ENCODE measurements around the gene RBM43. TPM values are rescaled to one million over a fixed set of nuclear protein-coding genes. Genes with fewer than 3 reads are reported as not detected.

Gene RBM43
- total and polyA plus RNA-seq, 4 donors, result 3.7 to 11.7 (median 7.4) TPM

GRCh38 chr2:151278487-151278886 lies 16.8 kb upstream of the RBM43 start:
- Histone ChIP-seq H3K9me3 (ENCODE audit: control insufficient read depth, low read length) (no peaks in the 10 kb centered on the region), H3K27me3 (ENCODE audit: control insufficient read depth in 1 of 2, insufficient read depth in 2 of 2, low read length in 1 of 2) (no peaks in the 10 kb centered on the region), H3K4me1 (ENCODE audit: control insufficient read depth in 1 of 2, insufficient read depth in 2 of 2, low read length in 2 of 2) (no peaks in the 10 kb centered on the region), H3K27ac (ENCODE audit: low read depth in 1 of 2, low read length in 2 of 2) (no peak overlapping the region), H3K4me3 (ENCODE audit: low read length in 2 of 2) (no peak overlapping the region), H3K36me3 (ENCODE audit: control insufficient read depth in 1 of 2, insufficient read depth in 2 of 2, low read length in 1 of 2) (no peaks in the 10 kb centered on the region)
- ATAC-seq (ENCODE audit: low FRiP score) (no peak), DNase-seq (no peak)
- intact Hi-C loops (cut with DNase I), result no loop called here
- 95 to 97% methylated on average over 2 of the region's 2 CpGs for WGBS, 2 donors

DNA sequence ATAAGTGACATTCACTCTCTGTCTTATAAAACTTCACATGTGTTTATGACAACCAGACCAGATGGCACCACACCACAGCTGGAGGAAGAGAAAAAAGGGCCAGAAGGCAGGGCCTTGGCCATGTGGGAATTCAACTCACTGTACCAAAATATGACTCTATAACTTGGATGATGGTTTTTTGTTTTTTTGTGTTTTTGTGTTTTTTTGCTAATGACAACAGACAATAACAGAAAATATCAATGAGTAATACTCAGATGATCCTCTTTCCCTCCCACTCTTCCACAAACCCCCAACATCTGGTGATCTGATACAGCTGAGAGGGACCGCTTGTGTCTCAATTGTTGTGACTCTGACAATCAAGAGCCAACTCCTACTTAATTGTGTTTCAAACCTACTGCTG lies 15.4 kb upstream of the RBM43 start:
- intact Hi-C loops (cut with DNase I), result no loop called here
- Histone ChIP-seq H3K27me3 (ENCODE audit: control insufficient read depth in 1 of 2, insufficient read depth in 2 of 2, low read length in 1 of 2) (no peaks in the 10 kb centered on the region), H3K27ac (ENCODE audit: low read depth in 1 of 2, low read length in 2 of 2) (no peak overlapping the region), H3K4me1 (ENCODE audit: control insufficient read depth in 1 of 2, insufficient read depth in 2 of 2, low read length in 2 of 2) (no peaks in the 10 kb centered on the region), H3K36me3 (ENCODE audit: control insufficient read depth in 1 of 2, insufficient read depth in 2 of 2, low read length in 1 of 2) (no peaks in the 10 kb centered on the region), H3K4me3 (ENCODE audit: low read length in 2 of 2) (no peak overlapping the region), H3K9me3 (ENCODE audit: control insufficient read depth, low read length) (no peaks in the 10 kb centered on the region)
- ATAC-seq (ENCODE audit: low FRiP score), result no peak
- no peak for DNase-seq
- WGBS, 2 donors, result 97% methylated on average over 1 of the region's 1 CpG

DNA sequence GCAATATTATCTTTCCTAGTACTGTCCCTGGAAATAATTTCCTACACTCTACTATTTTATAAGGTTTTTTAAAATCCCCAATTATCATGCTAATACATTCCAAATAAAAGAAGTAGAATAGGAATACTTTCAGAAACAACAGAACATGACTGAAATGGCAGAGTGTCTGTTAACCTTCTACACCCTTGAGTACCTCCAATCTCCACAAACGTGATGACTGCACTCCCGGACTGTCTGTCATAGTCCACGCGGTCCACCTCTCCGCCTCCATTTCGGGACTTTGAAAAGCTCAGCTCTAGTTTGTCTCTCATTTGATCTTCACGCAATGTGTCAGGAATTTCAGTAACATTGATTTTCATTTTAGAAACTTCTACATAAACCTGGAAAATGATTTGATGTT lies 13.6 kb upstream of the RBM43 start:
- H3K4me3 ChIP-seq (ENCODE audit: low read length in 2 of 2), result no peak overlapping the region
- intact Hi-C loops (cut with DNase I), result no loop called here
- WGBS, 2 donors, result 92% methylated on average over 7 of the region's 7 CpGs
- DNase-seq (no peak), ATAC-seq (ENCODE audit: low FRiP score) (no peak)
- H3K4me1 ChIP-seq (ENCODE audit: control insufficient read depth in 1 of 2, insufficient read depth in 2 of 2, low read length in 2 of 2), result no peaks in the 10 kb centered on the region
- no peaks in the 10 kb centered on the region for H3K27me3 ChIP-seq (ENCODE audit: control insufficient read depth in 1 of 2, insufficient read depth in 2 of 2, low read length in 1 of 2)
- H3K36me3 ChIP-seq (ENCODE audit: control insufficient read depth in 1 of 2, insufficient read depth in 2 of 2, low read length in 1 of 2), result no peaks in the 10 kb centered on the region
- H3K9me3 ChIP-seq (ENCODE audit: control insufficient read depth, low read length), result no peaks in the 10 kb centered on the region
- no peak overlapping the region for H3K27ac ChIP-seq (ENCODE audit: low read depth in 1 of 2, low read length in 2 of 2)

- no peaks in the 10 kb centered on the region for H3K9me3 ChIP-seq (ENCODE audit: control insufficient read depth, low read length)
- H3K27me3 ChIP-seq (ENCODE audit: control insufficient read depth in 1 of 2, insufficient read depth in 2 of 2, low read length in 1 of 2), result no peaks in the 10 kb centered on the region
- ATAC-seq (ENCODE audit: low FRiP score), result no peak
- no peaks in the 10 kb centered on the region for H3K36me3 ChIP-seq (ENCODE audit: control insufficient read depth in 1 of 2, insufficient read depth in 2 of 2, low read length in 1 of 2)
- H3K4me3 ChIP-seq (ENCODE audit: low read length in 2 of 2), result no peak overlapping the region
- intact Hi-C loops (cut with DNase I), result no loop called here
- no peak overlapping the region for H3K27ac ChIP-seq (ENCODE audit: low read depth in 1 of 2, low read length in 2 of 2)
- H3K4me1 ChIP-seq (ENCODE audit: control insufficient read depth in 1 of 2, insufficient read depth in 2 of 2, low read length in 2 of 2), result no peaks in the 10 kb centered on the region
- no peak for DNase-seq
Measured at GRCh38 chr2:151271824-151272223, 10.2 kb upstream of the RBM43 start.

GRCh38 chr2:151269798-151270568 lies 8.3 kb upstream of the RBM43 start:
- H3K36me3 ChIP-seq (ENCODE audit: control insufficient read depth in 1 of 2, insufficient read depth in 2 of 2, low read length in 1 of 2), result no peaks in the 10 kb centered on the region
- no peaks in the 10 kb centered on the region for H3K27me3 ChIP-seq (ENCODE audit: control insufficient read depth in 1 of 2, insufficient read depth in 2 of 2, low read length in 1 of 2)
- 38 to 40% methylated on average over 3 of the region's 3 CpGs for WGBS, 2 donors
- DNase-seq (no peak), ATAC-seq (ENCODE audit: low FRiP score) (no peak)
- H3K4me3 ChIP-seq (ENCODE audit: low read length in 2 of 2), result no peak overlapping the region
- no peaks in the 10 kb centered on the region for H3K4me1 ChIP-seq (ENCODE audit: control insufficient read depth in 1 of 2, insufficient read depth in 2 of 2, low read length in 2 of 2)
- H3K9me3 ChIP-seq (ENCODE audit: control insufficient read depth, low read length), result no peaks in the 10 kb centered on the region
- no peak overlapping the region for H3K27ac ChIP-seq (ENCODE audit: low read depth in 1 of 2, low read length in 2 of 2)
- intact Hi-C loops (cut with DNase I), result loop anchor here in 1 of 2 donors (10.0 kb wide), 1 partner anchor 1685 kb away; the partner anchor contains the start of gene MMADHC

DNA sequence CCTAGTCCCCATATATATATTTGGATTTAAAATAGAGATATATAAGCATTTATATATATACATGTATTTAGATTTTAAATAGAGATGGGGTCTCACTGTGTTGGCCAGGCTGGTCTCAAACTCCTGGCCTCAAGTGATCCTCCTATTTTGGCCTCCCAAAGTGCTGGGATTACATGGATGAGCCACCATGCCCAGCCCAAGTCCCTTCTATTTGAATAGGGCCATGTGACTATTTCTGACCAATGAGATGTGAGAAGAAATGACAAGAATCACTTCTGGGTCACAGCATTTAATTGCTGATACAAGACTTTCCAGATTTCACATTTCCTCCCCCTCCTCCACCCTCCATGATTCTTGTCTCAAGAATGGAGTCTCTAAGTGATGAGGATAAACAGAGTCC lies 6.4 kb upstream of the RBM43 start:
- no peak overlapping the region for H3K4me3 ChIP-seq (ENCODE audit: low read length in 2 of 2)
- no peak overlapping the region for H3K27ac ChIP-seq (ENCODE audit: low read depth in 1 of 2, low read length in 2 of 2)
- no peaks in the 10 kb centered on the region for H3K9me3 ChIP-seq (ENCODE audit: control insufficient read depth, low read length)
- ATAC-seq (ENCODE audit: low FRiP score), result no peak
- no peaks in the 10 kb centered on the region for H3K27me3 ChIP-seq (ENCODE audit: control insufficient read depth in 1 of 2, insufficient read depth in 2 of 2, low read length in 1 of 2)
- no peak for DNase-seq
- no peaks in the 10 kb centered on the region for H3K36me3 ChIP-seq (ENCODE audit: control insufficient read depth in 1 of 2, insufficient read depth in 2 of 2, low read length in 1 of 2)
- intact Hi-C loops (cut with DNase I), result loop anchor here in 1 of 2 donors (10.0 kb wide), 1 partner anchor 1683 kb away; the partner anchor contains the start of gene MMADHC
- no peaks in the 10 kb centered on the region for H3K4me1 ChIP-seq (ENCODE audit: control insufficient read depth in 1 of 2, insufficient read depth in 2 of 2, low read length in 2 of 2)

DNA sequence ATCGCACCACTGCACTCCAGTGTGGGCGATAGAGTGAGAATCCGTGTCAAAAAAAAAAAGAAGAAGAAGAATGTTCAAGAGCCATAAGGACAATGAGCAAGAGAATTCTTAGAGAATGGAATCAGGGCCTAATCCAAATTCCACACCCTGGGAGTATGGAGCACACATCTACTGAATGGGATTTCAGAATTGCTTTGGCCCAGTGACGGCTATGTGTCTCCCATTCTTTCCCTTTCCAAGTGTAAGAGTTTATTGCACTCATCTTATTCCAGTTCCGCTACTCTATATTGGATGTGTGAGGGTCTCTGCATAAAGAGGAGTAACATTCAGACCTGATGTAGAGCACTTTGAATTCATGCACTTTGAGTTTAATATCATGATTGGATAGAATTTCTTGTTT lies 5.9 kb upstream of the RBM43 start:
- WGBS, 2 donors, result 97% methylated on average over 5 of the region's 5 CpGs
- no peaks in the 10 kb centered on the region for H3K9me3 ChIP-seq (ENCODE audit: control insufficient read depth, low read length)
- no peaks in the 10 kb centered on the region for H3K4me1 ChIP-seq (ENCODE audit: control insufficient read depth in 1 of 2, insufficient read depth in 2 of 2, low read length in 2 of 2)
- ATAC-seq (ENCODE audit: low FRiP score) (no peak), DNase-seq (no peak)
- intact Hi-C loops (cut with DNase I), result loop anchor here in 1 of 2 donors (10.0 kb wide), 1 partner anchor 1683 kb away; the partner anchor contains the start of gene MMADHC
- H3K27me3 ChIP-seq (ENCODE audit: control insufficient read depth in 1 of 2, insufficient read depth in 2 of 2, low read length in 1 of 2), result no peaks in the 10 kb centered on the region
- H3K4me3 ChIP-seq (ENCODE audit: low read length in 2 of 2), result no peak overlapping the region
- no peaks in the 10 kb centered on the region for H3K36me3 ChIP-seq (ENCODE audit: control insufficient read depth in 1 of 2, insufficient read depth in 2 of 2, low read length in 1 of 2)
- no peak overlapping the region for H3K27ac ChIP-seq (ENCODE audit: low read depth in 1 of 2, low read length in 2 of 2)

DNA sequence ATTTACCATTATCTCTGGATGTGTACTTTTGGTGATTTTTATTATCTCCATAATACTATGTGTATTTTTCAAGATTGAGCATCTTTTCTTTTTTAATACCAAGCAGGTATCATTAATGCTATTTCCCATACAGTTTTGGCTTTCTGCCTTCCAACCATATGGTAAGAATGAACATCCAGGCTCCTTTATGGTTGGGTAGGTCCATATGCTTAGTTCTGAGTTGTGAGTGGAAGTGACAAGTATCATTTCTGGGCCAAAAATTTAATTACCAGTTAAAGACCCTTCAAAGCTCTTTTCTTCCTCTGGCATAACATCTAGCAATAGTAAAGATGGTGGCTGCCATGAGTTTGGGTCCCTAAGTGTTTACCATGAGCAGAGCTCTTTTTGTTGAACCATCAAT lies 4.3 kb upstream of the RBM43 start:
- intact Hi-C loops (cut with DNase I), result loop anchor here in 1 of 2 donors (10.0 kb wide), 1 partner anchor 1681 kb away; the partner anchor contains the start of gene MMADHC
- Histone ChIP-seq H3K36me3 (ENCODE audit: control insufficient read depth in 1 of 2, insufficient read depth in 2 of 2, low read length in 1 of 2) (no peaks in the 10 kb centered on the region), H3K9me3 (ENCODE audit: control insufficient read depth, low read length) (no peaks in the 10 kb centered on the region), H3K27ac (ENCODE audit: low read depth in 1 of 2, low read length in 2 of 2) (no peak overlapping the region), H3K27me3 (ENCODE audit: control insufficient read depth in 1 of 2, insufficient read depth in 2 of 2, low read length in 1 of 2) (no peaks in the 10 kb centered on the region), H3K4me3 (ENCODE audit: low read length in 2 of 2) (no peak overlapping the region), H3K4me1 (ENCODE audit: control insufficient read depth in 1 of 2, insufficient read depth in 2 of 2, low read length in 2 of 2) (no peaks in the 10 kb centered on the region)
- DNase-seq (no peak), ATAC-seq (ENCODE audit: low FRiP score) (no peak)

DNA sequence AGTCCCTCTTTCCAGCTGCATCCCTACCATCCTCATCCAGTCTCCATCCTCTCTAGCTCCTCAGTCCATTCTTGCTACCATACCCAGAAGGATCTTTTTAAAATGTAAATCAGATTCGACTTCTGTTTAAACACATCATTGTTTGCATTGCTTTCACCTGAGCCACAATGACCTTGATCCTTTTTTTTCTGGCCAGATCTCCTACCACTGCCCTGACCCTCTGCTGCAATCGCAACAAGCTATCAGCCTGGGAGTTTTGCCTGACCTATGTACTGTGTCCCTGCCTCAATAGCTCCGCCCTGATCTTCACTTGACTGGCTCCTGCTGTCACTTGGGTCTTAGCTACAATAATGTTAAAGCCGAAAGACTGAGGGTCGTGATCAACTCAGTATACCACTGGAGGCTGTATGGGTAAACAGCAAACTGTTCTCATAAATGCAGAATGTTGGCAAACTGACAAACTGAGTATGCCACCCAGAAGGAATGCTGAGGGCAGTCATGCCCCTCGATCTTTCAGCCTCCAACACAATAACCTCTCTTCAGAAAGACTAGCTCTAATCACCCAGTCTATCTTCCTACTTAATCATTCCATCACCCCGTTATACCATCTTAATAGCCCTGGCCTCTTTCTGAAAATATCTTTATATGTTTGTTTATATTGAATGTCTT lies 2.6 kb upstream of the RBM43 start:
- no peak for DNase-seq
- Histone ChIP-seq H3K27me3 (ENCODE audit: control insufficient read depth in 1 of 2, insufficient read depth in 2 of 2, low read length in 1 of 2) (no peaks in the 10 kb centered on the region), H3K4me3 (ENCODE audit: low read length in 2 of 2) (no peak overlapping the region), H3K4me1 (ENCODE audit: control insufficient read depth in 1 of 2, insufficient read depth in 2 of 2, low read length in 2 of 2) (no peaks in the 10 kb centered on the region), H3K27ac (ENCODE audit: low read depth in 1 of 2, low read length in 2 of 2) (no peak overlapping the region), H3K9me3 (ENCODE audit: control insufficient read depth, low read length) (no peaks in the 10 kb centered on the region), H3K36me3 (ENCODE audit: control insufficient read depth in 1 of 2, insufficient read depth in 2 of 2, low read length in 1 of 2) (no peaks in the 10 kb centered on the region)
- no peak for ATAC-seq (ENCODE audit: low FRiP score)
- intact Hi-C loops (cut with DNase I), result loop anchor here in 1 of 2 donors (10.0 kb wide), 1 partner anchor 1679 kb away; the partner anchor contains the start of gene MMADHC
- WGBS, 2 donors, result 63 to 67% methylated on average over 7 of the region's 7 CpGs

Data from aorta (tissue), 5 donors.